COLO829 (cell line): ENCODE measurements around the gene KCNH2.
"Not testable (repeated sequence)": the region's sequence is repeated elsewhere in the genome, so short reads cannot be mapped to it uniquely, and the experiment has no call there.

Source experiments
- DNase-seq: peaks from one replicate; pipeline ENCODE4 v3.0.0; 2012; ENCODE audit warnings: low spot score

Gene KCNH2

DNA sequence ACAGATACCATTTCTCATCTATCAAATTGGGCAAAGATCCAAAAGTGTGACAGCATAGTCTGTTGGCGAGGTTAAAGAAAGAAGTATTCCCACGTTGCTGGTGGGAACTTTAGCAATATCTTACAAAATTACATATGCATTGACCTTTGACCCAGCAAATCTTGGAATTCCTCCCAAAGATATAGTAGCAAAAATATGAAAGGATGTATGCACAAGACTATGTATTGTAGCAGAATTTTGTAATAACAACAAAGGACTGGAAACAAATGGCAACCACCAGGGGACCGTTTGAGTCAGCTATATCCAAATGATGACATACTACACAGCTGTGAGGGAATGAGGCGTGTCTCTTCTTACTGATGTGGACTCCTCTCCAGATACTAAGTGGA, 50.2 kb downstream of the KCNH2 start:
- DNase-seq: no peak

DNA sequence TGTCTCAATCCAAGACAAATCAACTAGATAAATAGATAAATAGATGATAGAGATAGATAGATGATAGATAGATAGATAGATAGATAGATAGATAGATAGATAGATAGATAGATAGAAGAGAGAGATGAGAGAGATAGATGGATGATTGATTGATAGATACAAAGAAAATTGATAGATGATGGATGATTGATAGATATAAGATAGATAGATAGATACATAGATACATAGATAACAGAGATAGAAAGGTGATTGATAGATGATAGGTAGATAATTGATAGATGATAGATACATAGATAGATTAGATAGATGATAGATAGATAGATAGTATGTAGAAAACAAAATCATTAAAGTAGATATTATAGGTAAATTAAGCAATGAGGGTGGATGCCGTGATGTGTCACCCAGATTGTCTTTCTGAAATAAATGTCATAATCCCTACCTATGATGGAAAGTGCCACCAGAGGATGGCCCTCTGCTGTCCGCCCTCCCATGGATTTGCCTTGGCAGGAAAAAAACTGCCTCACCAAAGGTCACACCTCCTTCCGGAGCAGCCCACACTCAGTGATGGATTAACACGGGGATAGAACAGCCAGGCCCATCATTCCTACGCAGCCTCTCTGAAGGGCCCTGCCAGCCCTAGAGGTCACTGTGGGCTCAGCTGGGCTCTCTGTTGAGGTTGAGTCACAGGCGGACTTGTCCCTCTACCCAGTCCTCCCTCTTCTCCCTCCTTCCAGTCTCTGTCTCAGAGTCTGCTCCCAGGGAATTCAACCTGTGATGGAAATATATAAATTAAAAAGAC, 50.8 kb downstream of the KCNH2 start:
- DNase-seq: no peak

GRCh38 chr7:150926066-150926465, 52.1 kb downstream of the KCNH2 start:
- no peak for DNase-seq

- no peak for DNase-seq
These were observed 53.7 kb downstream of the KCNH2 start for GRCh38 chr7:150924369-150924781.

DNA sequence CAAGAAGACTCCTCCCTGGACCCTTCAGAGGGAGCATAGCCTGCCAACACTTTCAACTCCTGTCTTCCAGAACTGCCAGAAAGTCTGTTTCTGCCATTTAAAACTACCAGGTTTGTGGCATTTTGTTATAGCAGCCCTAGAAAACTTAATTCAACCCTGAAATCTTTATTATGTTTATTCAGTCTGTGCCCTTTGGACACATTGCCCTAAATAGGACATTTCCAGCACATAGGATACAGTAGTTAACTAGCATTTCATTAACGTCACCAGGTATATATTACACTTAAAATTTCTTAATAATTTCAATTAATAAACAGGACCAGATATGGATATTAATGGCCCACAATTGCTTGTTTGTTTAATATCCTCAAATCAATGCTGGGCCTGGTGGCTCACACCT, 54.3 kb downstream of the KCNH2 start:
- DNase-seq: no peak

- peak; percentile 39 for DNase-seq
These were observed 54.9 kb downstream of the KCNH2 start for GRCh38 chr7:150923196-150923595.

DNA sequence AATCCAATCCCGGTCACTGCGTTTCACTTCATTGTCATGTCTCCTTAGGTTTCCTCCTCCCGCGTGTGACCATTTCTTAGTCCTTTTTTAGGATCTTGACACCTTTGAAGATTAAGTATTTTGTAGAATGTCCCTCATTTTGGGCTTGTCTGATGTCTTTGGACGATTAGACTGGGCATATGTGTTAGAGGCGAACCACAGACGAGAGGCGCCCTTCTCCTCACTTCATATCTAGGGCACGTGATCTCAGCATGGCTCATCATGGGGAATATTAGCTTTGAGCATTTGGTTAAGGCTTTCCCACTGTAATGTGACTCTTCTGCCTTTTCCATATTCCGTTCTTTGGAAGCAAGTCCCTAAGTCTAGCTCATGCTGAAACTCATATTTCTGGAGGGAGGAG, 59.0 kb downstream of the KCNH2 start:
- no peak for DNase-seq

DNA sequence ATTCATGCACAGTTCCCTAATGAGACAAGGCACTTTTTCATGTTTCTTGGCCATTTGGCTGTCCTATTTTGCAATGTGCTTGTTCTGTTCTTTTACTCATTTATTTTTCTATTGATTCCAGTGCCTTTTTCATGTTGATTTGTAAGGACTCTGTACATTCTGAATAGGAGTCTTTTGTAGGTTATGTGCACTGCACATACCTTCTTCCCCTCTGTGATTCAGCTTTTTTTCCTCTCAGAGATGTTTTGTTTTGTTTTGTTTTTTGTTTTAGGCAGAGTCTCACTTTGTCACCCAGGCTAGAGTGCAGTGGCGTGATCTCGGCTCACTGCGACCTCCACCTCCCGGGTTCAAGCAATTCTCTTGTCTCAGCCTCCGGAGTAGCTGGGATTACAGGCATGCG, 59.7 kb downstream of the KCNH2 start:
- DNase-seq: no peak

DNA sequence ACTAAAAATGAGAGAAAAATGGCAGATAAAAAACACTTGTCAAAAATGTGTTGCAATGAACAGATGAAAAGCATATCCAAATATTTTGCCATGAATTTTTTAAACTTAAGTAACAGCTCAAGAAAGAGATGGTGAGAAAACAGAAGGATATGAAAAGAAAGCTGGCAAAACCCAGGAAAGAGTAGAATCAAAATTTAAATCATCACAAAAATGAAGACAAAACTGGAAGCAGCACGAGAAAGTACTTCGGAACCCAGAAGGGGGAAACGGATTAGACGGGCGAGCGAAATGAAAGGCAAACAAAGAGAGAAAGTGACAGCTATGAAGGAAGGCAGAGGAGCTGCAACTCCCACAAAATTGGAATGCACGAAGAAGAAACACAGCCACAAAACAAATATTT, 60.2 kb downstream of the KCNH2 start:
- no peak for DNase-seq

DNA sequence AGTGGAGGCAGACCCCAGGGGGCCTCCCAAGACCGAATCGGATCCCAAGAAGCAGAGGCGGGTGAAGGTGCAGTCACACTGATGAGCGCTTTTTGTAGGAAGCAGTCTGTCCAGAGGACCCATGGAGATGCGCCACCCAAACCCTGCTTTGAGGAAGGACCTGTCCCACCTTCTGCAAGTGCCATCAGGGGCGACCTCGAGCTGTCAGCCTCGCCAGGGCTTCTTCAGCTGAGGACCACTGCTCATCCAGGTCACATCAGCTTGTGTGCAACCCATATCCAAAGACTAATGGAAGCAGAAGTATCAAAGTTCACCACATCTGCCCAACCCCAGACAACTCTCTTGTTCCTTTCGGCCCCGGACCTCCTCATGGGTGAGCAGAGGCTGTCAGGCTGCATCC, 61.5 kb downstream of the KCNH2 start:
- no peak for DNase-seq

GRCh38 chr7:150914966-150915365, 63.2 kb downstream of the KCNH2 start:
- DNase-seq: no peak

GRCh38 chr7:150914196-150914595, 63.9 kb downstream of the KCNH2 start:
- DNase-seq: no peak

GRCh38 chr7:150912427-150912826, 65.7 kb downstream of the KCNH2 start:
- DNase-seq: no peak

DNA sequence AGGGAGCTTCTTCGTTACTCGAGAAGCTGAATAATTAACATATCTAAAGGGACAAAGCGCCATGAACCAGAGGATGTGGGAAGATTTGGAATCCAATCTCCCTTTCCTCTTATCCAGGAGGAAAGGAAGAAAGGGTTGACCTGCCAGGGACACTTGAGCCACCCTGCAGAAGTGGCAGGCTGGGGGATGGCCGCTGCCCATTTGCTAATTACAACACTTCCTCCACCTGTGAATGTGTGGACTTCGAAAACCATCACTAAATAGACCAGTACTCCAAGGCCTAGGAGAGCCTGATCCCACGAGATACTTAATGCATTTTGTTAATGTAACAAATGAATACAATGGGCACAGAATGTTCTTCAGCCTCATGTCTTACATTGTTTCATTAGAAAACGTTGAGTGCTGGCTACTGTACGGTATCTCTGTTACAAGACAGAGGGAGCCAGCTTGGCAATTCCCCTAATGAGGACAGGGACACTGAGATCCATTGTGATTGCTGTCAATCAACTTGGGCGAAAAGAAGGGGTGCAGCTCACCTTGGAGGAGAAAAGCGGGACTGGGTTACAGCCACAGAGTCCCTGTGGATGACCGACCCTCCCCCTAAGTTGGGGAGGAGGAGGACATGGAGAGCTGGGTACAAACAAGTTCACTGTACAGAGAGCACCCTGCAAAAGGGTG, 66.4 kb downstream of the KCNH2 start:
- DNase-seq: no peak

GRCh38 chr7:150910996-150911422, 67.1 kb downstream of the KCNH2 start:
- DNase-seq: no peak

GRCh38 chr7:150910305-150910995, 67.7 kb downstream of the KCNH2 start:
- not testable (repeated sequence) for DNase-seq

GRCh38 chr7:150909200-150909995, 68.7 kb downstream of the KCNH2 start:
- no peak for DNase-seq

DNA sequence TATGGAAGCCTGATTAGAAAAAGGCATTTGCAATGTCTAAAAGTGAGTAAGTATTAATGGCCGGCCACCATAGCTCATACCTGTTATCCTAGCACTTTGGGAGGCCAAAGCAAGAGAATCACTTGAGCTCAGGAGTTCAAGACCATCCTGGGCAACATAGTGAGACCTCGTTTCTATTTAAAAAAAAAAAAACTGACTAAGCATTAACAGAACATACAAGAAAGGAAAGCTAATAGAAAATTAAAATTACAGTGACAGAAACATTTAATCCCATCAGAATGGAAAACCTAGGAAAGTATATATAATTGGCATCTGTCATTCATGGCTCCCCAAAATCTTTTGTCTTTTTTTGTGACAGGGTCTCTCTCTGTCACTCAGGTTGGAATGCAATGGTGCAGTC, 69.9 kb downstream of the KCNH2 start:
- DNase-seq: no peak

GRCh38 chr7:150904011-150904909, 73.9 kb downstream of the KCNH2 start:
- DNase-seq: no peak

GRCh38 chr7:150903606-150904005, 74.5 kb downstream of the KCNH2 start:
- DNase-seq: peak; percentile 88
